Measurements from ENCODE around the gene IMP3.

- no peak for TF ChIP-seq CTCF (IDR thresholded peaks at IDR 0.05)
- no peak for TF ChIP-seq POLR2A (IDR thresholded peaks at IDR 0.05)
Observed at GRCh38 chr15:75663931-75664421, 24.0 kb upstream of the IMP3 start.
